SIG-M5 treated with dmso at 0.1 percent for 504 hours (cell line): ENCODE data around the gene GLS.
"Not testable (repeated sequence)": the region's sequence is repeated elsewhere in the genome, so short reads cannot be mapped to it uniquely, and the experiment has no call there.

Experiments used
- DNase-seq: peaks from one replicate; lab custom pipeline; 2025; ENCODE audit not compliant: unreplicated experiment; lab: John Stamatoyannopoulos, UW

GLS gene

DNA sequence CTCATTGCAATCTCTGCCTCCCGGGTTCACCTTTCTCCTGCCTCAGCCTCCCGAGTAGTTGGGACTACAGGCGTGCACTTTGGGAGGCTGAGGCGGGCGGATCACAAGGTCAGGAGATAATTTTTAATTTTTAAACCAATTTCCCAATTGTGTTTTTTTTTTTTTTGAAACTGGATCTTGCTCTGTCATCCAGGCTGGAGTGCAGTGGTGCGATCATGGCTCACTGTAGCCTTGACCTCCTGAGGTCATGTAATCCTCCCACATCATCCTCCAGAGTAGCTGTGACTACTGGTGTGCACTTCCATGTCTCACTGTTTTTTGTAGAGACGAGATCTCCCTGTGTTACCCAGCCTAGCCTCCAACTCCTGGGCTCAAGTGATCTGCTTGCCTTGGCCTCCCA is 49.3 kb downstream of the GLS start:
- no peak for DNase-seq

DNA sequence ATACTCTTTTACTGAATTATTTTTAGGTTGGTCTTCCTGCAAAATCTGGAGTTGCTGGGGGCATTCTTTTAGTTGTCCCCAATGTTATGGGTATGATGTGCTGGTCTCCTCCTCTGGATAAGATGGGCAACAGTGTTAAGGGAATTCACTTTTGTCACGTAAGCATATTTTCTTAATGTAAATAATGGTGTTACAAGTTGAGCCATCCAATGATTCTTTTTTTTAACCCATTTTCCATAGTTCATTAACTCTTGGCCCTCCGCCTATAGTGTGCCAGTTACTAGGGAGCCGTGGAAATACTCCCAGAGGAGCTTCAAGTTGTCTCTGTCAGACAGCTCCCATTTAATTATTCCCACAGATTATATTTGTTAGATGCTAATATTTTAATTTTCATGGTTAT is 49.8 kb downstream of the GLS start:
- no peak for DNase-seq

DNA sequence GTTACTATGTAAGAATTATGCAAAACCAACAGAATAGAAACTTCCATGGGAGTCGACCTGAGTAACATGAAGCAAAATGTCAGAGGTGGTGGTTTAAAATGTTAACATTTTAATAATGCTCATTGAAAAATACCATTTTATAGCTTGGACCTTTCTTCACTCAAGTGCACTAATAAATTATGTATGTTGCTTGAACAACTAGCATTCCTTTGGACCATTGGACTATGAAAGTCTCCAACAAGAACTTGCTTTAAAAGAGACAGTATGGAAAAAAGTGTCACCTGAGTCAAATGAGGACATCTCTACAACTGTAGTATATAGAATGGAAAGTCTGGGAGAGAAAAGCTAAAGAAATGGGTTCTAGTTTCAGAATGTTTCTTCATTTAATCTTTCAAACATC is 51.9 kb downstream of the GLS start:
- DNase-seq, result no peak

DNA sequence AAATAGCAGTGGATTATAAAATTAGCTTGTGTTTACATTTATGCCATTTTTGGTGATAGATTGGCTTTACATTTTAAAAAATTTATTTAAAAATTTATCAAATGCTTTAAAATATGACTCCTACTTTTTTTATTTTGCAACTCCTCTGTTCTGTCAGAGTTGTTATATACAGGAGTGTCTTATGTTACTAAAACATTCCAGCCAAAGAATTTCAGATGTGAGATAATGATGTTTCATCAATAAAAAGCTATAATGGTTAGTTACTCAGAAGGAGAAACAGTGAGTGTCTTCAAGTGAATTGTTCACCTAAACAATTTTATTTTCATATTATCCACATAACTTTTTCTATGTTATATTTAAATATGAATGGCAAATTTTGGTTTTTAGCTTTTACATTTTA is 52.7 kb downstream of the GLS start:
- no peak for DNase-seq

DNA sequence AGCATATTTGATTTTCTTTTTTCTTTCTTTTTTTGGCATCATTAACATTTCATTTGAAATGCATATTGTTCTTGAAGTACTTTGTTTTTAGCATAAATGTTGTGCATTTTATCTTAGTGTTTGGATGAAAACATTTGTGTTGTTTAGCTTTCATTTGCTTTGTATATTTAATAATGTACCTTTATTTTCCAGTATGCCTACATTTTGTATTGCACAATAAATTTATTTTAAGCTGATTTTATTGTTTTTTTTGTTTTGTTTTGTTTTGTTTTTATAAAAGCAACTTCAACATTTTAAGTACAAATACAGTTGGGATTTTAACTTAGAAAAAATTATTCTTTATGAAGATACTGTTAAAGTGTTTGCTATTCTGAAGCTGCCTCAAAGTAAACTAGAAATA is 54.4 kb downstream of the GLS start:
- no peak for DNase-seq

DNA sequence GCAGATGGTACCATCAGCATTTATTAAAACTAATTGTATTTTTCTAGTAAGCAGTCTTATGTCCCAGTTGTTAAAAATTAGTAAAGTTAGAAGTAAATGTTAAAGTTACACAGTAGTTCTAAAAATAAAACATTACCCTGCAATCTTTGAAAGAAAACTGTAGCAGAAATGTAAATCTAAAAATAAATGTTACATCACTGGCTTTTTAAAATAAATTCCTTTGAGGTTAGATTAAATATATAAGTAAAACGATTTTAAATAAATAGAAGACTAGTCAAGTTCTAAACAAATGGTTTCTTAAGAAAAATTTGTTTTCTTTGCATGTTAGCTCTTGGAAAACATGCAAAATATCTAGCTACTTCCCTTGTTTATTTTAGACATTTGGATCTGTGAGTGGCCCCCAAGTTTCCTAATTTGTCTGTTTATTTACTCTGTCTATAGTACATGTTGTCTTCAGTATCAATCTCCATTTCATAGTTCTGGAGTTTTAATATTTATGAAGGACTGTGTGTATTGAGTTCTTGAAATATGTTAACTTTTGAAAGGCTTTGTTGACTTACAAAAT is 58.2 kb downstream of the GLS start:
- no peak for DNase-seq

DNA sequence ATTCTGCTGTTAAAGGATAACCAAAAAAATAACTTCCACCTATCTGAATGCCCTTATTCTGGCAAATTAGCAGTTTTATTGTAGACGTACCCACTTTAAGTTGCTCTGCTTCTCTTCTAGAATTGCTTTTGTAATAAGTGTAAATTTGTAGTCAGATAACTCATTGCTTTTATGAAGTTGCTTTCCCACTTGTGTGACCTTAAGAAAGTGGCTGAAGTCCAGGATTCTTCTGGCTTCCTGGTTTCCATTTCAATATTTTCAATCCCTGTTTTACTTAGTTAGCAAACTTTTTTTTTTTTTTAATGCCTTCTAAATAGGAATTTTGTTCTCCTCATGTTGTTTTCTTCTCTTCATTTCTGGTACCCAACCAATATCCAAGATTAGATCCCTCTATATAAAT is 59.8 kb downstream of the GLS start:
- no peak for DNase-seq

DNA sequence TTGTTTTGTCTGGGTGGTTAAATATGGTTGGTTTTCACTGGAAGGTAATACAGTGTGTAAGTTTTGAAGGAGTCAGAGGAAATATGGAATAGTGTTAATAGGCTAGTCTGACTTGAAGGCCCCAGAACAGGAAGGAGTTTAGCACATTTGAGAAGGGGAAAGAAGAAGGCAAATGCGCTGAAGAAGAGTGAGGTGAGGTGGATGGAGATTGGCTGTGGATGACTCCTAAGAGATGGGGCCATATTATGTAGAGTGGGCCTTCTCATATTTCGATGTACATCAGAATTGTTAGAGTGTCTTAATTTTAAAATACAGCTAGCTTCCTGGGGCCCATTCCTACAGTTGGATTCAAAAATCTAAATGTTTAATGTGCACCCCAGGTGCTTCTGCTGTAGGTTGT is 61.0 kb downstream of the GLS start:
- no peak for DNase-seq

DNA sequence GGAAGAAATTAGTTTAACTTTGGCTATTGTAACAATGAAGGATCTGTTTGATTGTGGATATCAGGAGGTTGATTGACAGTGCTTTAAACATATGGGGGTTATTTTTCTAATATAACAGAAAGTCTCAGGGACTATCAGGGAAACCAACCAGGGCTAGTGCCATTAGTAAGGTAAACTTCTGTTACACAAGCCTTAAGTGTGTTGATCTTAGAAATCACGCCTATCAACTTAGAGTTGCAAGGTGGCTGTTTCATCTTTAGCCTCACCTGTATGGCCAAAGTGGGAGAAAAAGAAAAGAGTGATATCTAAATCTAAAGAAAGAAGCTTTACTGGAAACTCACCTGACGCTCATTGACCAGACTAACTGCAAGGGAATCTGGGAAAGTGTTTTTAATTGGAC is 62.1 kb downstream of the GLS start:
- DNase-seq, result no peak

DNA sequence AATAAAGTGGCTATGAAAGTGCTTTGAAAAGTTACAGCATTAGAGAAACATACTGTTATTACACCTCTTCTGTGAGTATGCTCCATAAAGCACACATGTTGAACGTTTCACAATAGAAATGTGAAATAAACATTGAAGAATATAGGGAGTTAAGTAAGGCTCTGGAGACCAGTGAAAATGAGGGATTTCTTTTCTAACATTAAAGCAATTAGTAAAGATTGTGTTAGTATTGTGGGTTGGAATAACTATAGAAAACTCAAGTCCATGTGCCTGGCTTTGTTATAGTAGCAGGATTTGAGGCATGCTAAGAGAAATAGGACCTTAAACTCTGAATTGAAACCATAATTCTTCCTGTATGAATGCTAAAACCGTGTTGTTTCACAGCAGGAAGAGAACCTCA is 63.1 kb downstream of the GLS start:
- no peak for DNase-seq

DNA sequence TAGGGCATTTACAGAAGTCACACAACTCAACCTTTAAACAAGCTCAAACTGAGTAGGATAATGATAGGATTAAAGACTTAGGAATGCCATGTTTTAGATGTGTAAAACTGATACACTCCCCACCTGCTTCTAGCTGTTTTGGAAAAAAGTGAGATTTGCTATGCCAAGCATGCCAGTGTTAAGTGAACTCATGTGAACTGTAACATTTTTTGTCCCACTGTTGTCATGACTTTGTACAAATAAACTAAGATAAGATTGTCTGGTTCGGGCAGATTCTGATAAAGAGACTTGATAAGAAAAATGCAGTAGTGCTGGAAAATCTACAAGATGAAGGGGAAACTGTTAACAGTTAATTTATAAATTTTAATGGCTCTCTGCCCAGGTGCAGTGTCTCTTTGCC is 66.5 kb downstream of the GLS start:
- DNase-seq, result no peak

DNA sequence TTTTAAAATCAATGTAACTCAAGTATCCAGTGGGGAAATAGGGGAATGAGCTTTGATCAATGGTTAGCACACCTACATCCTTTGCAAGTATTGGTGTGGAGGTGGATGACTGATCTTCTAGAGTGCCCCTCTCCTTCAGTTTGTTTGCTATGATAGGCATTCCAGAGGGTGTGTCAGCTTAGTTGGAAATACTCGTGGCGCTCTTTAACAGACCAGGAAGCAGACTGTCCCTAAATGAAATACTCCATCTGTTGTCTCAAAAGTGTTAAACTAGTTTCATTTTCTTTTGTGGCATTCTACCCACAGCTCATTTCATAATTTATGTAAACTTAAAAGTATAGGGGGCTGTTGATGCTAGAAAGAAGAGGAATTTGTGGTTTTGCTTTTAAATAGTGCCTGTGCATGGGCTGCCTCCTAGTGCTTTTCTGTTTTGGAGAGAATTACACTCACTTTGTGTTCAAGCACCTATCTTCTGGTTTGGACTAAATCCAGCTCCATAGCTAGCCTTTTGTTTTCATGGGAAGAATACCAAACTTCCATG is 67.2 kb downstream of the GLS start:
- peak; percentile 90 for DNase-seq

DNA sequence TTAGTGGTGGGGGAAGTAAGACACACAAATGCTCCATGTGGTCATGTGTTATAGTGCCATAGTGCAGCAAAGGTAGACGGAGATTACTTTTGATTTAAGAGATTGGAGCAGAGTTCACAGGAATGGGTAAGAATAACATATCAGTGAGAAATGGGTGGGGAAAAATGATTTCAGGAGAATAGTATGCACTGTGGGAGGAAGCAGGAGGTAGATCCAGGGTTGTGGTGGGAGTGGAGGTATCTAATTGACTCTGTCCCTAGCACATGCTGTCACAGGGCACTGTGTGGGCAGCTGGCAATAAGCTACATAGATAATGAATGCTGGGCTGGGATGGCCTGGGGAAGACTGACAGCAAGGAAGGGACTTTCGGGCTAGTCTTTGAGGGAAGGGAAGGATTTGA is 68.0 kb downstream of the GLS start:
- no peak for DNase-seq

DNA sequence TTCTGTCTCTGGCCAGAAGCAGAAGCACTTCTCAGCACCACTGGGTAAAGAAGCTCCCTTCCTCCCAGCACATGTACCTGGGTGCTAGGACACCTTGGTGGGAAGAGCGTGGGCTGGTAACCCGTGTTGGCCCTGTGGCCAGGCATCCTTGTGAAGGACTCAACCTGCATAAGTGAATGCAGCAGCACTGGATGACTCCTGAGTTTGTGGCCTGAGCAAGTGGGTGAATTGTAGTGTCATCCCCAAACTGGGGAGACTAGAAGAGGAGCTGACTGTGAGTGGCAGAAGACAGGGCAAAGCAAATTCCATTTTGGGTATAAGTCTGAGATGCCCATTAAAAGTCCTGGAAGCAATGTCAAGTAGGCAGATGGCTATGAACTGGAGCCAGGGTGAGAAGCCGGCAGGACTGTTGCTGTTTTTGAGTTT is 70.0 kb downstream of the GLS start:
- DNase-seq, result no peak

DNA sequence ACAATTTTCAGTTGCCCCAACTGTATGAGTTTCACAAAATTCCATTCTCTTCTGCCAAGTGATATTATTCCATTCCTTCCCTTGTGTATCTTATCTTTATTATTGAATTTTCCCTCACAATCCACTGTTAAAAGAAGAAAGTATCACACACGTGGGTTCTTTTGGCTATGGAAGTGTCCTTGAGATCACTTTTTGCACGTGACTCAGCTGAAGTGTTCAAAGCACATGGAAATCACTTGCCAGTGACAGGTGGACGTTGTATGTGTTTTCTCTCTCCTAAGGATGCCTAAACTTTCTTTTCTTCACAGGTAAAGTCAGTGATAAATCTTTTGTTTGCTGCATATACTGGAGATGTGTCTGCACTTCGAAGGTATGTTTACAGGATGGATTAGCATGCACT is 72.6 kb downstream of the GLS start:
- no peak for DNase-seq

DNA sequence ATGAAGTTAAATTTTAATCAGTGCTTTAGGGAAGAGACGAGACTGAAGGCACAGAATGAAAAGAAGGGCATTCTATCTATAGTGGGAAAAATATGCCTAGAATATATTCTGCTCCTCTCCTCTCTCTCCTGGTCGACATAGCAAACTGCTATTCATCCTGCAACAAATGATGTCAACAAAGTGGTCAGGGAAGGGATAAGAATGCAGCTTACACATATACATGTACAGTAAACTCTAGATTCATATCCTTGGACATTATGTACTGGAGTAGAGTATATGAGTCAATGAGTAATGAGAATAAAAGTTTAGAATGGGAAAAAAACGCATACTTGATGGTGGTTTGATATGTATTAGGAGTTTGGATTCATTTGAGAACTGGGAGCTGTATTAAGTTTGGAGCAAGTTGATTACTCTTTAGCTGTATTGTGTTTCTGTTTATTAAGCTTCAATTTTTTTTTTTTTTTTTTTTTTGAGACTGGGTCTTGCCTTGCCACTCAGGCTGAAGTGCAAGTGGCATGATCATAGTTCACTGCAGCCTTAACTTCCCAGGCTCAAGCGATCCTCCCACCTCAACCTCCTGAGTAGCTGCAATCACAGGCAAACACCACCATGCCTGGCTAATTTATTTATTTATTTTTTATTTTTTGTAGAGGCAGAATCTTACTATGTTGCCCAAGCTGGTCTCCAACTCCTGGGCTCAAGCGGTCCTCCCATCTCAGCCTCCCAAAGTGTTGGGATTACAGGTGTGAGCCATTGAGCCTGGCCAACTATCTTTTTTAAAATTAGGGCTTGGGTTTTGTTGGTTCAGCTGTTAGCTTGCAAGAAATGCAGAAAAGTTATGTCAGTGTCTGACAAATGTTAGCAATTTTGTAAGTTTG is 79.5 kb downstream of the GLS start:
- no peak for DNase-seq

DNA sequence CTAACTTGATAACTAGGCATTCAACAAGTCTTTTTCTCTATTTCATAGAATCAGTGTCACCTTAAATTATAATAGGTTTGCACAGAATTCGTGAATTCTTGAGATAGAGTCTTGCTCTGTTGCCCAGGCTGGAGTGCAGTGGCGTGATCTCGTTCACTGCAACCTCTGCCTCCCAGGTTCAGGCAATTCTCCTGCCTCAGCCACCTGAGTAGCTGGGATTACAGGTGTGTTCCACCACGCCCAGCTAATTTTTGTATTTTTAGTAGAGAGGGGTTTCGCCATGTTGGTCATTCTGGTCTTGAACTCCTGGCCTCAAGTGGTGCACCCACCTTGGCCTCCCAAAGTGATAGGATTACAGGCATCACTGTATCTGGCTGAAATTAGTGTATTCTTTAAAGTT is 80.5 kb downstream of the GLS start:
- not testable (repeated sequence) for DNase-seq

DNA sequence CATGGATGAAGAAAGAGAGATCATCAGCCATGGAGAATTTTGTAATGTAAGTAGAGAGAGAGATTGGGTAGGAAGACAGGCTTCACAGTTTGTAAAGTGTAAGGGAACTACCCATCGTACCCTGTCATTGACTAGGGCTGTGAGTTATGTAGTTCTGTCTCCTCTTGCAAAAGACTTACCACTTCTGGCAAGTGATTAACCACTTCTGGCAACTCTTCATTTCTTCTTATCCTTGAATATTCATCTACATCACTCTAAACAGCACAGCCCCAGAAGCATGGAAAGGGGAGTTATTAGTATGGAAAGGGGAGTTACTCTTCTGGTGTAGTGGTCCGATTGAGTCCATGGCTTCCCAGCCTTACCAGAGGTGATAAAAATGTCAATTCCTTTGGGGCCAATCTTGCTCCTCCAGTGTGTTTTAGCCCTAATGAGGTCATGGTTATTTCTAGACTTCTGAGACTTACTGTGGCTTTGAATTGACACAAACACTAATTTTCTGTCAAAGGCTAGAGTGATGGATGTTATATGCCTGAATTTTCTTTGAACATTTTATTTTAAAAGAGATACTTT is 81.4 kb downstream of the GLS start:
- peak; percentile 19 for DNase-seq

DNA sequence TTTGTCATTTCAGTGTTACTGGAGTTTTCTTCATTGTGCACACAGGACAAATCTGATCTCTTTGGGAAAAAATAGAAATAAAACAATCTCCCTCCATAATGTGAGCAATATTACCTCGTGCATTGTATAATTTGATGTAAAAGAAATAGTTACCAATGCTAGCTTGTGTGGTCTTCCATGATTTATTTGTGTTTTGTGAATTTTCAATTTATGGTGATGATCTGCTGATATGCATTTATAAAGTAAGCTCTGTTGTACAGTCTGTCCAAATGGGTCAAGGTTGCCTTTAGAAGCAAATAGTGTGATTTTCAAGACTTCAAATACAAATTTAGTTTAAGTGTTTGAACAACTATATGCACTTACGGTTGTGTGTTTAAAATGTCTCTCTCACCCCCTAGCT is 82.5 kb downstream of the GLS start:
- no peak for DNase-seq

DNA sequence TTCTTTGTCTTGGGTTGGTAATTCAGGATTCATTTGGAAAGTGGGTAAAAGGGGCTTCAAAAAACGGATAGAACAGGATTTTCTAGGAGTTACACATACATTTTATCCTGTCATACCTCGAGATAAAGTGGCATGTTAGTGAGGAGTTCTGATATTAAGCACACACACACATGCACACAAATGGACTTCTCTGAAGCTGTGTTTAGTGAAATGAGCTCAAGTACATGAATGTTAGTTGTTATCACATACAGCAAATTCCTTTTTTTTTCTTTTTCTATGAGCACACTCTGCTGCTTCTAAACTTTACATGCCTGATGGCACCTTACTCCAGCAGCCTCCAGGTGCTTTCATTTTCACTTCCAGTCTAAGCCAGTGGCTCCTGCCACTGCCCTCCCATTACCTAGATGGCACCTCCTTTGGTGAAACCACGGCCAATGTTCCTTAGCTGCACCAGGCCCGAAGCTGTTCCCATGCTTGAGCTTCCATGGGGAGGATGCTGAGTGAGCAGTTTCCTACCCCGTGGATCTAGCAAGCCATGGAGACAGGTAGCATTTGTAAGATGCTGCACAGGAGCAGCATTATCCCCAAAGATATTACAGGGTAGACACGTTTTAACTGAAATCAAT is 83.7 kb downstream of the GLS start:
- no peak for DNase-seq

DNA sequence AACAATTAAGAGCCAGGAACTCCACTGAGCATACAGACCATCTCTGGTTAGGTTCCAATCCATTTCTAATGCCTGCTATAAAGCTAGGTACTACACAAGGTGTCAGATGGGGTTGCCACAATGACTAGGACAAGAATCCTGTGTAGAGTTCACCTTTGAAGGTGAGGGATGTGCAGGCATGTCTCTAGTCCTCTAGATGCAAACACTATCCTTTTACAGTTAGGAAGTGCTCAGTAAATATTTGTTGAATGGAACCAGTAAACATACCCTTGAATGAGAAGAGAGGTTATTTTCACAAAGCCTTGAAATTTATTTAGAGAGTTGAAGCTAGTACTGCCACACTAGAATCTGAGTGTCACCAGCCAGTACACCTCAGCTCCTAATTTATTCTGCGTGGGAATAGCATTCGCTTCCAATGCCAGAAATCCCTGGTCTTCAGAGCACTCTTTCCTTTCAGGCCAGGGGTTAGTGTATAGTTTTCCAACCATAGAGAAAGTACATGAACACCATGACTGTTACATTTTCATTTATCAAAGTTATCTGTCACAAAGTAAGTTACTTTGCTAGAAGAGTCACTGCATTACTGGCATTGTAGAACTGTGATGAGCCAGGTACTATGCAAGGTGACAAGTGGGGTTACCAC is 85.1 kb downstream of the GLS start:
- DNase-seq, result no peak
